K562 (cell line): ENCODE data around the gene MCEE.
"Not testable (repeated sequence)": the region's sequence is repeated elsewhere in the genome, so short reads cannot be mapped to it uniquely, and the experiment has no call there.

Experiments
- CTCF ChIP-seq, 3 experiments: IDR thresholded peaks in 2 of 3; conservative IDR thresholded peaks in 1 of 3; 2 replicates each; pipeline ENCODE4 v1.5.1; 2011 to 2012; ENCODE audit warnings: low read length in 3 of 3, mild to moderate bottlenecking in 3 of 3, control low read depth in 2 of 3, improper control_type of control experiment in 1 of 3, inconsistent platforms in 1 of 3, low read depth in 1 of 3, mixed read lengths in 1 of 3, moderate library complexity in 1 of 3; ENCODE audit not compliant: insufficient read depth in 2 of 3
- FOSL1 ChIP-seq: fragments of 200-800 bp; sonication (Bioruptor generic); conservative IDR thresholded peaks from 2 replicates; pipeline ENCODE4 v1.6.1; 2016; ENCODE audit warnings: missing genetic modification characterization, missing compliant biosample characterization
- FOXM1 ChIP-seq, 2 experiments: fragments of 450-650 bp in 1 of 2; sonication (generic) in 1 of 2; formaldehyde crosslinking in 1 of 2; IDR thresholded peaks; 2 replicates each; pipeline versions ENCODE4 v1.6.1 to v1.9.0; 2017 to 2022; ENCODE audit warnings: low read depth in 2 of 2, mild to moderate bottlenecking in 2 of 2, missing genetic modification reagents in 1 of 2, moderate library complexity in 1 of 2
- HNRNPL ChIP-seq: fragments of 200-400 bp; formaldehyde crosslinking; IDR thresholded peaks from 2 replicates; pipeline ENCODE4 v1.6.1; 2017; ENCODE audit warnings: low read depth, mild to moderate bottlenecking, low read length
- MAX ChIP-seq: sonication (generic); formaldehyde crosslinking; IDR thresholded peaks from 2 replicates; pipeline ENCODE4 v1.9.0; 2022; ENCODE audit warnings: mild to moderate bottlenecking, missing genetic modification reagents
- PHF20 ChIP-seq: fragments of 450-650 bp; IDR thresholded peaks from 2 replicates; pipeline ENCODE4 v1.6.1; 2018; ENCODE audit not compliant: partially characterized antibody
- POLR2AphosphoS5 ChIP-seq: IDR thresholded peaks from 2 replicates; pipeline ENCODE4 v1.6.1; 2011; ENCODE audit warnings: mild to moderate bottlenecking, low read depth, low read length, moderate library complexity; ENCODE audit not compliant: control insufficient read depth, insufficient read depth
- SMC3 ChIP-seq: conservative IDR thresholded peaks from 2 replicates; pipeline ENCODE4 v1.6.1; 2011; ENCODE audit warnings: low read depth, low read length, improper control_type of control experiment; ENCODE audit not compliant: insufficient read depth
- USF1 ChIP-seq: sonication (generic); formaldehyde crosslinking; IDR thresholded peaks from 2 replicates; pipeline ENCODE4 v1.9.0; 2022; ENCODE audit warnings: mild to moderate bottlenecking, missing genetic modification reagents
- ZNF586 ChIP-seq: fragments of 450-650 bp; formaldehyde crosslinking; conservative IDR thresholded peaks from 2 replicates; pipeline ENCODE4 v1.4.0; 2020; ENCODE audit warnings: mild to moderate bottlenecking, moderate library complexity

- not testable (repeated sequence) for TF ChIP-seq ZNF586; SMC3; HNRNPL; FOSL1; MAX (CRISPR knock-in tag); FOXM1 (IDR thresholded peaks at IDR 0.05; ENCODE audit: low read depth); FOXM1 (CRISPR knock-in tag; IDR thresholded peaks at IDR 0.05; ENCODE audit: low read depth); POLR2AphosphoS5; CTCF (IDR thresholded peaks at IDR 0.05 in 2 of 3, conservative IDR thresholded peaks at IDR 0.05 in 1 of 3; ENCODE audit: insufficient read depth in 2 of 3, low read depth in 1 of 3, low read length in 3 of 3); USF1 (CRISPR knock-in tag); PHF20
Measured at GRCh38 chr2:71131387-71132166, 1.5 kb upstream of the MCEE start.
